HL-60/S4 (cell line): ENCODE measurements around the gene LRRC63.

Experiments
- in situ Hi-C: fragments of 300-500 bp; cut with MboI; formaldehyde crosslinking; loops from 2 replicates; pipeline ENCODE4 v1.14.3; 2022; ENCODE audit warnings: low sequenced_read_pairs

The LRRC63 gene

GRCh38 chr13:46297361-46297811 lies 85.7 kb downstream of the LRRC63 start:
- in situ Hi-C loops, result loop anchor here (25.0 kb wide), 1 partner anchor 135 kb away; no protein-coding TSS in a partner anchor

- in situ Hi-C loops, result loop anchor here (25.0 kb wide), 1 partner anchor 692 kb away; the partner anchor contains the start of gene ERICH6B
Measured at GRCh38 chr13:46303742-46304385, 92.1 kb downstream of the LRRC63 start.

- in situ Hi-C loops, result loop anchor here (25.0 kb wide), 1 partner anchor 692 kb away; the partner anchor contains the start of gene ERICH6B
Measured at GRCh38 chr13:46304546-46304945, 92.8 kb downstream of the LRRC63 start.

GRCh38 chr13:46307554-46307953 lies 95.8 kb downstream of the LRRC63 start:
- in situ Hi-C loops, result loop anchor here (25.0 kb wide), 1 partner anchor 695 kb away; the partner anchor contains the start of gene ERICH6B

- in situ Hi-C loops, result loop anchor here (25.0 kb wide), 1 partner anchor 698 kb away; the partner anchor contains the start of gene ERICH6B
Measured at GRCh38 chr13:46310066-46310465, 98.3 kb downstream of the LRRC63 start.

GRCh38 chr13:46311217-46311616 lies 99.5 kb downstream of the LRRC63 start:
- in situ Hi-C loops, result loop anchor here (25.0 kb wide), 1 partner anchor 699 kb away; the partner anchor contains the start of gene ERICH6B

- in situ Hi-C loops, result loop anchor here (25.0 kb wide), 1 partner anchor 701 kb away; the partner anchor contains the start of gene ERICH6B
Measured at GRCh38 chr13:46313024-46313423, 101.3 kb downstream of the LRRC63 start.

GRCh38 chr13:46313432-46314257 lies 101.9 kb downstream of the LRRC63 start:
- in situ Hi-C loops, result loop anchor here (25.0 kb wide), 1 partner anchor 701 kb away; the partner anchor contains the start of gene ERICH6B

- in situ Hi-C loops, result loop anchor here (25.0 kb wide), 1 partner anchor 702 kb away; the partner anchor contains the start of gene ERICH6B
Measured at GRCh38 chr13:46314587-46314986, 102.9 kb downstream of the LRRC63 start.

- in situ Hi-C loops, result loop anchor here (25.0 kb wide), 1 partner anchor 703 kb away; the partner anchor contains the start of gene ERICH6B
Measured at GRCh38 chr13:46315036-46315435, 103.3 kb downstream of the LRRC63 start.

GRCh38 chr13:46315491-46316075 lies 103.9 kb downstream of the LRRC63 start:
- in situ Hi-C loops, result loop anchor here (25.0 kb wide), 1 partner anchor 703 kb away; the partner anchor contains the start of gene ERICH6B

GRCh38 chr13:46317120-46317519 lies 105.4 kb downstream of the LRRC63 start:
- in situ Hi-C loops, result loop anchor here (25.0 kb wide), 1 partner anchor 705 kb away; the partner anchor contains the start of gene ERICH6B

- in situ Hi-C loops, result loop anchor here (25.0 kb wide), 1 partner anchor 707 kb away; the partner anchor contains the start of gene ERICH6B
Measured at GRCh38 chr13:46318986-46319385, 107.3 kb downstream of the LRRC63 start.

- in situ Hi-C loops, result loop anchor here (25.0 kb wide), 1 partner anchor 708 kb away; the partner anchor contains the start of gene ERICH6B
Measured at GRCh38 chr13:46320406-46320805, 108.7 kb downstream of the LRRC63 start.

GRCh38 chr13:46320821-46321220 lies 109.1 kb downstream of the LRRC63 start:
- in situ Hi-C loops, result loop anchor here (25.0 kb wide), 1 partner anchor 709 kb away; the partner anchor contains the start of gene ERICH6B

- in situ Hi-C loops, result loop anchor here (25.0 kb wide), 1 partner anchor 709 kb away; the partner anchor contains the start of gene ERICH6B
Measured at GRCh38 chr13:46321494-46322225, 109.9 kb downstream of the LRRC63 start.

GRCh38 chr13:46324976-46325375 lies 113.2 kb downstream of the LRRC63 start:
- in situ Hi-C loops, result loop anchor here (25.0 kb wide), 1 partner anchor 713 kb away; the partner anchor contains the start of gene ERICH6B
